PC-3 (cell line): Measurements from ENCODE around the gene BAIAP2L2.

ENCODE experiments used
- CTCF ChIP-seq: fragments of 300-600 bp; sonication (generic); conservative IDR thresholded peaks from 2 replicates; pipeline ENCODE4 v1.5.1; 2017; ENCODE audit warnings: antibody characterized with exemption, low read depth, mild to moderate bottlenecking, low read length
- EZH2 ChIP-seq: fragments of 300-600 bp; sonication (generic); IDR thresholded peaks from one replicate; pipeline ENCODE4 v1.6.1; 2017; ENCODE audit warnings: antibody characterized with exemption, mild to moderate bottlenecking, low read length; ENCODE audit not compliant: unreplicated experiment

DNA sequence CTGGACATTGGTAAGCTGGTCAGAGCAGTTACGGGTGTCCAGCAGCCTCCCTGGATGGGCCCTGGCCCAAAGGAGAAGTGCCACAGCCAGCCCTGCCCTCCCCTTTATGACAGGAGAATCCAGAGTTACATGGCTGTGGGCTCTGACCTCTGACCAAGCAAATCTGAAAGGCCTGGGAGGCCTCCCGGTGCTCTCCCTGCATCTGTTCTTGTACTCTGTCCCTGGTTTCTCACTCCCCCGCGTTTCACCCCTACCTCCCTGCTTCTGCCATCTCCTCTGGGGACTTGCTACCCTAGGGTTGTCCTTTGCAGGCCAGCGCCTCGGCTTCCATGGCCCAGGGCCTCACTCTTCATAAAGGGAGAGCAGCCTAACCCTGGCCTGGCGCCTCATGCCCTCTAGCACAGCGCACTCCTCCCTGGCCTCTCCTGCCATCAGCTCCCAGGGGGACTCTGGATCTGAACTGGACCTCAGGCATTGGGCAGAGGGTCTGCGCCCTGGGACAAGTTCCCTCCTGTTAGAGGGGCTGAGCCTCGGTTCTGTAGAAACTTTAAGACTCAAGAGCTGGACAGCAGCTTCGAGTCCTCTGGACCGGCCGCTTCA lies 42.6 kb downstream of the BAIAP2L2 start:
- TF ChIP-seq CTCF (no peak), EZH2 (no peak)
